Mesothelial cell of epicardium (in vitro differentiated cells): ENCODE results near the gene OCSTAMP. TPM values are rescaled to one million over a fixed set of nuclear protein-coding genes. Genes with fewer than 3 reads are reported as not detected.

Source experiments
- DNase-seq, 2 experiments: peaks; one replicate each; pipeline ENCODE4 v3.0.0; 2021; ENCODE audit warnings: low spot score in 2 of 2; ENCODE audit not compliant: unreplicated experiment in 2 of 2
- H3K27ac Mint-ChIP-seq: 2 replicates; pipeline ENCODE4 v1.8.0; 2021; ENCODE audit warnings: mixed read lengths
- H3K27me3 Mint-ChIP-seq: 2 replicates; pipeline ENCODE4 v1.8.0; 2021; ENCODE audit warnings: low read depth, mixed read lengths
- H3K36me3 Mint-ChIP-seq: 2 replicates; pipeline ENCODE4 v1.8.0; 2021; ENCODE audit warnings: mixed read lengths
- H3K4me1 Mint-ChIP-seq: 2 replicates; pipeline ENCODE4 v1.8.0; 2021; ENCODE audit warnings: mixed read lengths
- H3K4me3 Mint-ChIP-seq: 2 replicates; pipeline ENCODE4 v1.8.0; 2021; ENCODE audit warnings: mild to moderate bottlenecking, moderate library complexity, mixed read lengths
- H3K9me3 Mint-ChIP-seq: 2 replicates; pipeline ENCODE4 v1.8.0; 2021; ENCODE audit warnings: mixed read lengths
- total RNA-seq: library from RNA; stranded (reverse); gene quantifications from 3 replicates; pipeline ENCODE4 v1.2.1, GENCODE V29; 2021
- TF ChIP-seq, protein P1 (sequence below): fragments of 200-600 bp; sonication (generic); IDR thresholded peaks from one replicate; pipeline ENCODE4 v1.5.0; 2021; ENCODE audit warnings: antibody characterized with exemption; ENCODE audit not compliant: unreplicated experiment

The OCSTAMP gene
- total RNA-seq, 1 donor from 2014 or later: not detected

DNA sequence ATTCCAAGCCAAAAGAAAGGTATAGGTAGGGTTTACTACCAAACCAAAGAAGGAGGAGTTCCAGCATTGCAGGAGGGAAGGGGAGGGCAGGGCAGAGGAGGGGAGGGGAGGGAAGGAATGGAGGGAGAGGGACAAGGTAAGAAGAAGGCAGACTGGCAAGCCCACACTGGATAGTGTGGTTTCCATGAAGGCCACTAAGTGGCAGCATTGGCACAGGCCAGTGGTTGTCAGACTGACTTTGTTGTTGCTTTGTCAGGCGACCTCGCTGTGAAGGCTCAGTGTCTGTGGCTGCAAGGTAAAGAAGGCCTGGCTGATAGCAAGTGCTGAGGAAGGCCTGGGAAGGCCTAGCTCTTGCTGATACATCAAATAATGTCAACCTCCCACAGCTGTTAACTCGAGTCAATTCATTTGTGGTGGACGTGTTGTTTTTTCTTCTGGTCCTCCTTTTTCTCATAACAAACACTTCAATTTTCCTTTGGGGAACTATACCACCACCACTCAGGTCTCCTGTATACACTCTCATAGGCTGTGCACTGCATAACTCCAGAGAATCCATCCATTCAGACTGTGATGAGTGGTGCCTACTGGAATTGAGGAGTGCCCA, 29.4 kb downstream of the OCSTAMP start:
- TF ChIP-seq, protein P1, sequence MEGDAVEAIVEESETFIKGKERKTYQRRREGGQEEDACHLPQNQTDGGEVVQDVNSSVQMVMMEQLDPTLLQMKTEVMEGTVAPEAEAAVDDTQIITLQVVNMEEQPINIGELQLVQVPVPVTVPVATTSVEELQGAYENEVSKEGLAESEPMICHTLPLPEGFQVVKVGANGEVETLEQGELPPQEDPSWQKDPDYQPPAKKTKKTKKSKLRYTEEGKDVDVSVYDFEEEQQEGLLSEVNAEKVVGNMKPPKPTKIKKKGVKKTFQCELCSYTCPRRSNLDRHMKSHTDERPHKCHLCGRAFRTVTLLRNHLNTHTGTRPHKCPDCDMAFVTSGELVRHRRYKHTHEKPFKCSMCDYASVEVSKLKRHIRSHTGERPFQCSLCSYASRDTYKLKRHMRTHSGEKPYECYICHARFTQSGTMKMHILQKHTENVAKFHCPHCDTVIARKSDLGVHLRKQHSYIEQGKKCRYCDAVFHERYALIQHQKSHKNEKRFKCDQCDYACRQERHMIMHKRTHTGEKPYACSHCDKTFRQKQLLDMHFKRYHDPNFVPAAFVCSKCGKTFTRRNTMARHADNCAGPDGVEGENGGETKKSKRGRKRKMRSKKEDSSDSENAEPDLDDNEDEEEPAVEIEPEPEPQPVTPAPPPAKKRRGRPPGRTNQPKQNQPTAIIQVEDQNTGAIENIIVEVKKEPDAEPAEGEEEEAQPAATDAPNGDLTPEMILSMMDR: no peak
- Mint-ChIP-seq H3K9me3 (no peaks in the 10 kb centered on the region), H3K36me3 (no peaks in the 10 kb centered on the region), H3K27ac (no peak overlapping the region), H3K4me1 (no peaks in the 10 kb centered on the region), H3K4me3 (no peak overlapping the region), H3K27me3 (peaks cover 55% of the 10 kb centered on the region)
- peak in 1 of 2 experiments; percentile 45 for DNase-seq

- no peaks in the 10 kb centered on the region for H3K4me1 Mint-ChIP-seq
- no peaks in the 10 kb centered on the region for H3K36me3 Mint-ChIP-seq
- H3K27me3 Mint-ChIP-seq: peaks cover 58% of the 10 kb centered on the region
- TF ChIP-seq, protein P1: no peak
- no peak for DNase-seq
- H3K4me3 Mint-ChIP-seq: no peak overlapping the region
- no peaks in the 10 kb centered on the region for H3K9me3 Mint-ChIP-seq
- H3K27ac Mint-ChIP-seq: no peak overlapping the region
Observed at GRCh38 chr20:46520540-46520939, 29.9 kb downstream of the OCSTAMP start.

- Mint-ChIP-seq H3K27me3 (peaks cover 57% of the 10 kb centered on the region), H3K4me3 (no peak overlapping the region), H3K27ac (no peak overlapping the region), H3K4me1 (no peaks in the 10 kb centered on the region), H3K9me3 (no peaks in the 10 kb centered on the region), H3K36me3 (no peaks in the 10 kb centered on the region)
- TF ChIP-seq, protein P1: no peak
- no peak for DNase-seq
Observed at GRCh38 chr20:46519471-46520068, 30.9 kb downstream of the OCSTAMP start.

DNA sequence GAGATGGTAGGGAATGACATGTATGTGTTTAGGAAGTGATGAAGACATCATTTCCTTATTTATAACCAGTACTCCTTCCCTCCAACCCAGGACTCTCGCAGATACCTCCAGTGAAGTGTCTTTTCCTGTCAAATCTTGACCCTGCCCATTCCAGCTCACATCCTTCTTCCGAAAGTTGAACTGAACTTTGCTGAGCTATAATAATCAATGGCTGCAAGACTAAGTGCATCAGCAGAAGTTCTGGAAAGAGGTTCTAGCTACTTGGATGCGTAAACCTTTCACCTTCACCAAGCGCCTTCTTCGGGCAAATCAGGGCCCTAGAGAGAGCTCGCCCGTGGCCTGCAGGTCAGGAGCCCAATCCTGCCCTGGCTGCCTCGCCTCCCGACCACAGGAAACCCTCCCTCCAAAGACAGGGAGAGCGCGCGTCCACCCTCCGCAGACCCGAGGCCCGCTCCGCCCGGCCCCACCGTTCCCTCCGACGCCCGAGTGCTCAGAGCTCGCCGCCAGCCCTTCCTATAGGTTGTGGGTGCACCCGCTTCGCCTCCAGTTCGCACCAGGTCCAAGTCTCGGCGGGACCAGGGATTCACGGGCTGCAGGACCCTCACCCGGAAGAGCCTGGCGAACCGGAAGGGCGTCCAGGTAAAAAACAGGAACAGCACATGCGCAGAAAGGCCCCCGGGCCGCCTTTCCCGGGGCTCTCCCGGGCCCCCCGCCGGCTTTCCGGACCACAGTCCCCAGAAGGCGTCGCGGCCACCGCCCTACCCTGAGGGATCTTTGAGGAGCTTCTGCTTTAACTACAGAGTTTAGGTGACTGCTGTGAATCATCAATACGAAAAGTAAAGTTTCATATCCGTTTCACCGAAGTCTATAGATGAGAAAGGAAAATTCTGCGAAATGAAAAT, 37.3 kb downstream of the OCSTAMP start, which contains the start of gene ZNF334:
TSS of gene ZNF334 (minus strand) at position 617 of the 902 bp plus-strand sequence. CDS start 1,457 bp downstream, outside the sequence.
- peak within 1 kb of the TSS; percentile 92 for H3K4me3 Mint-ChIP-seq
- DNase-seq: peak; percentile 61 to 79
- H3K9me3 Mint-ChIP-seq: peaks cover 25% of the 10 kb centered on the region
- TF ChIP-seq, protein P1: no peak
- peaks cover 23% of the 10 kb centered on the region for H3K27me3 Mint-ChIP-seq
- peak within 1 kb of the TSS; percentile 93 for H3K27ac Mint-ChIP-seq
- H3K36me3 Mint-ChIP-seq: peaks cover 30% of the 10 kb centered on the region
- H3K4me1 Mint-ChIP-seq: peaks cover 9% of the 10 kb centered on the region

GRCh38 chr20:46509523-46509922, 40.9 kb downstream of the OCSTAMP start:
- no peak for DNase-seq
- no peak overlapping the region for H3K27ac Mint-ChIP-seq
- peaks cover 48% of the 10 kb centered on the region for H3K36me3 Mint-ChIP-seq
- H3K27me3 Mint-ChIP-seq: peaks cover under 1% of the 10 kb centered on the region
- TF ChIP-seq, protein P1: no peak
- H3K9me3 Mint-ChIP-seq: peaks cover 50% of the 10 kb centered on the region
- H3K4me3 Mint-ChIP-seq: no peak overlapping the region
- peaks cover 9% of the 10 kb centered on the region for H3K4me1 Mint-ChIP-seq
